GM21529 (cell line): Measurements from ENCODE around the gene OGFOD2.
"Not testable (repeated sequence)": the region's sequence is repeated elsewhere in the genome, so short reads cannot be mapped to it uniquely, and the experiment has no call there.

ENCODE experiments used
- ATAC-seq: cut with Tn5 transposase; IDR thresholded peaks from one replicate; pipeline ENCODE4 v1.9.1; 2021; ENCODE audit not compliant: unreplicated experiment

Gene OGFOD2

DNA sequence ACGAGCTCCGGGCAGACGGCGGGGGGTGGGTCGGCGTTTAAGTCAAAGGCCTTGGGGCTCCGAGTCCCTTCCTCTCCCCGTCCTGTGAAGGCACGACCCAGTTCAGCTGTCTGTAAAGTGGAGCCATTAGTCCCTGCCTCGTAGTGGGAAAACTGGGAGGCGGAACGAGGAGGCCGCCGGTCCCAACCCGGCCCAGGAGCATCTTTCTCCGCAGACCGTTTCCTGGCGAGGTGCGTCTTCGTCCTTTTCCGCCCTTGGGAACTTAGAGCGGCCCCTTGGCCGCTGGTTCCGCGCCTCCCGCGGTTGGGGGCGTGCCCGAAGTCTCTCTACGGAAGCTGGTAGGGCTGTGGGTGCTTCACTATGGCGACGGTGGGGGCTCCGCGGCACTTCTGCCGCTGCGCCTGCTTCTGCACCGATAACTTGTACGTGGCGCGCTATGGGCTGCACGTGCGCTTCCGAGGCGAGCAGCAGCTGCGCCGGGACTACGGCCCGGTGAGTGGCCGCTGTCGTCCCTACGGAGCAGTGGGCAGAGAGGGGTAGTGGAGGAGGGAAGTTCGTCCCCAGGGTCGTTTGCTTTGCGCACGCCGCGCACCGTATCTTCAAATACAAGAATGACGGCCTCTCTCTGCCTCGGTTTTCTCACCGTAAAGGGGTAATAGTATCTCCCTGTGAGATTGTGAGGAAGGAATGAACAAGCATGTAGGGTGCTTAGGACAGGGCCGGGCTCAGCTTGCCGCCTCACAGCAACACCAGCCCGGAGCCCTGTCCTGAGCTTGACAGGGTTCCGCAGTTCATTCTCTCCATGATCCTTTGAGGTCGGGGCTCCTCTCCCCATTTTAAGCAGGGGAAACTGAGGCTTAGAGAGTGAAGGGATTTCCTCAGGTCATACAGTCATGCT, at the start of gene OGFOD2:
Gene OGFOD2 (plus strand): TSS at position 353 of the 898 bp plus-strand sequence. CDS start 8 bp downstream, at position 361.
- peak; percentile 74 for ATAC-seq

DNA sequence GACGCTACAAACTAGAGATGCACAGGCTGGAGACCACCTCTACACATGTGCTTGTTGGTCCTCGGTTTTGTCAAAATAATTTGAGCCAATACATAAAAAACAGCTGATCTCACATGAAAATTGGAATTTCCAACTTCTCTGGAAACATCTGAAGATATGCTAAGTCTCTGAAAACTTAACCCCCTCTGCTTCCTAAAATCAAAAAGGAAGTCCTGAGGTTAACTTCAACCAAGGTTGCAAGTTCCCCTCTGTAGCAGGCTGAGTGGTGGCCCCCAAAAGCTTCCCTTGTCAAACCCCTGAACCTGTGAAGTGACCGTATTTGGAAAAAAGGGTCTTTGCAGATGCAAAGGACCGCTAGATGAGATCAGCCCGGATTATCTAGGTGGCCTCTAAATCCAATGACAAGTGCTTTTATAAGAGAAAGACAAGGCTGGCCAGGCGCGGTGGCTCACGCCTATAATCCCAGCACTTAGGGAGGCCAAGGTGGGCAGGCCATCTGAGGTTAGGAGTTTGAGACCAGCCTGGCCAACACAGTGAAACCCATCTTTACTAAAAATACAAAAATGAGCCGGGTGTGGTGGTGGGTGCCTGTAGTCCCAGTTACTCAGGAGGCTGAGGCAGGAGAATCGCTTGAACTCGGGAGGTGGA, 47.2 kb upstream of the OGFOD2 start:
- no peak for ATAC-seq

- no peak for ATAC-seq
Observed at GRCh38 chr12:122928404-122929147, 46.5 kb upstream of the OGFOD2 start.

DNA sequence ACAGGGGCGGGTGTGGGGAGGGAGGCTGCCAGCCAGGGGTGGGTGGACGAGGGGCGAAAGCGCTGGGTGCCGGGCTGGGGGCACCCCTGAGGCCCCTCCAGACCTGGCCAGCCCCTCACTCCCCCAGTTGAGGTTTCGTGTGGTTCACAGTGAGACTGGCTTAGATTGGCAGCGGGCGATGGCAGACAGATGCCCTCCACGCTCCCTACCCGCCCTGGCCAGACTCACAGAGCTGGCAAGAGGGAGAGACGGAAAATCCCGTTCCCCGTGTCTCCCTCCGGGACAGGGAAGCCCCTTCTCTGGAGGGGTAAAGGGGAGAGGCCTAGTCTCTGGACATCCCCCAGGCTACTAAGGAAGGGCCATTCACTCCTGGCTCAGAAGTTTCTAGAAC, 45.9 kb upstream of the OGFOD2 start:
- ATAC-seq = no peak

DNA sequence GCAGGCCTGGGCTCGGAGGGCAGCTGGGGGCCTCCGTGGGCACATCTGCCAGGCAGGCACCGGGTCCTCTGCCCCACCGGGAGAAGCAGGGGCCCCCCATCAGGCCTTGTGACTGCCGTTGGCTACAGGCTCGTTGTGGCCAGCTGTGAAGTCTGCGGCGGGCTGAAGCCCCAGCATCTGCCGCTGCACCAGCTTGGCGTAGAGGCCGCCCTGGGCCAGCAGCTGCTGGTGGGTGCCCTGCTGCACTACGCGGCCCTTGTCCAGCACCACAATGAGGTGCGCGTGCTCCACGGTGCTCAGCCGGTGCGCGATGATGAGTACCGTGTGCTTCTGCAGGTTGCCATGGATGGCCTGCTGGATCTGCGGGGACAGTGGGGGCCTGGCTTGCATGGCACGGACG, 45.2 kb upstream of the OGFOD2 start:
- no peak for ATAC-seq

GRCh38 chr12:122932207-122932606, 42.8 kb upstream of the OGFOD2 start:
- ATAC-seq = no peak

DNA sequence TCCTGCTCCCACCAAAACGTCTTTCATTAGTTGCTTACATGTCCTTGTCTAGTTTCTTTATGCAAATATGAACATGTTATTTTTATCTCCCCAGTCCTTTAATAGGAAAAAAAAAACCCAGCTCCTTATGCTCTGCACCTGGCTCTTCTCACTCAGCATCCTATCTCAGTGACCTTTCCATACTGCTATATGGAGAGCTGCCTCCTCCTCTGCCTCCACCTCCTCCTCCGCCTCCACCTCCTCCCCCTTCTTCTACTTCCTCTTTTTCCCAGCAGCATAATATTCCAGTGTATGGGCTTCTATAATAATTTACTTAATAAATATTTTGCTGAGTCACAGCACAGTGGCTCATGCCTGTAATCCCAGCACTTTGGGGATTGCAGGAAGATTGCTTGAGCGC, 40.3 kb upstream of the OGFOD2 start:
- ATAC-seq = peak; percentile 65

DNA sequence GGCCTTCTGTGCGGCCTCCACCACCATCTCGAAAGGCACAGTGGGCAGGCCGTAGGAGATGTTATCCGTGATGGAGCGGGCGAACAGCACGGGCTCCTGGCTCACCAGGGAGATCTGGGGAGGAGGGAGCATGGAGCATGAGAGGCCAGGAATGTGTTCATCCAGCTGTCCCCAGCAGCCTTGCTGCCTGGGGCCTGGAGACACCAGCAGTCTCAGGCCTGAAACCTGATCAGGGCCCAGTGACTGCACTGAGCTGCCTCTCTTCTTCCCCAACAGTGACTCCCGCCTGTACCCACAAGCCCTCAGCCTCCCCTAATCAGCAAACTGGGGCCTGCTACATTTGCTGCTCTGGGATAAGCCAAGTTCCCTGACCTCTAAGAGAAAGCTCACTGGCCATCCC, 39.7 kb upstream of the OGFOD2 start:
- ATAC-seq = no peak

GRCh38 chr12:122937622-122938091, 37.4 kb upstream of the OGFOD2 start:
- ATAC-seq = no peak

DNA sequence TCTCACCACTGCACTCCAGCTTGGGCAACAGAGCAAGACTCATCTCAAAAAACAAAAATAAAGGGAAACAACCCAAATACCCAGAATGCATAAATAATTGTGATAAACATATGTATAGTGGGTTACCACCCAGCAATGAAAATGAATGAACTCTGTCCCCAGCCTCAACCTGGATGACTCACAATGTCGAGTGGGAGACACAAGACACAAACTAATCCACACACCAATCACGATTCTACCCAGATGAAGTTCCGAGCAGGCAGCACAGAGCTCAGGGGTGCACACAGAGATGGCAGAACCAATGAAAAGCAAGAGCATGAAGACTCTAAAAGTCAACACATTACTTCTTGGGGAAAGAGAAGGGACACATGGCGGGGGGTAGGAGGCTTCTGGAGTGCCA, 35.9 kb upstream of the OGFOD2 start:
- ATAC-seq = no peak

DNA sequence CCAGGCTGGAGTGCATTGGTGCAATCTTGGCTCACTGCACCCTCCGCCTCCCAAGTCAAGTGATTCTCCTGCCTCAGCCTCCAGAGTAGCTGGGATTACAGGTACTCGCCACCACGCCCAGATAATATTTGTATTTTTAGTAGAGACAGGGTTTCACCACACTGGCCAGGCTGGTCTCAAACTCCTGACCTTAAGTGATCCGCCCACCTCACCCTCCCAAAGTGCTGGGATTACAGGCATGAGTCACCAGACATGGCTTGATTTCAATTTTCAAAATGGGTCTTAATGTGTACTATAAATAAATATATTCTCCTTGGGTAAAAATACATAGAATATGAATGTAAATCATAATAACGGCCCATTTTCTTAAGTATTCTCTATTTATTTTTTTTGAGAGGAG, 33.7 kb upstream of the OGFOD2 start:
- ATAC-seq = not testable (repeated sequence)

DNA sequence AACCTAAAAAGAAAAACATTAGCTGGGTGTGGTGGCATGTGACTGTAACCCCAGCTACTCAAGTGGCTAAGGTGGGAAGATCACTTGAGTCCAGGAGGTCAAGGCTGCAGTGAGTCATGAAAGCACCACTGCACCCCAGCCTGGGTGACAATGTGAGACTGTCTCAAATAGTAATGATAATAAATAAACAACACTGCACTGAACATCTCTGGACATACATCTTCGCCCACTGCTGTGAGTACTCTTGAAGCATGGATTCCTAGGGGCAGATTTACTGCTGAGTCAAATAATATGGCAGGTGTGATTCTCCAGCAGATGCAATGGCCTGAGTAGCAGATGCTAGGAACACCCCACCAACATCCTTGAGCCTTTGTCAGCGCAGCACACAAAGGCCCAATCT, 32.4 kb upstream of the OGFOD2 start:
- no peak for ATAC-seq

DNA sequence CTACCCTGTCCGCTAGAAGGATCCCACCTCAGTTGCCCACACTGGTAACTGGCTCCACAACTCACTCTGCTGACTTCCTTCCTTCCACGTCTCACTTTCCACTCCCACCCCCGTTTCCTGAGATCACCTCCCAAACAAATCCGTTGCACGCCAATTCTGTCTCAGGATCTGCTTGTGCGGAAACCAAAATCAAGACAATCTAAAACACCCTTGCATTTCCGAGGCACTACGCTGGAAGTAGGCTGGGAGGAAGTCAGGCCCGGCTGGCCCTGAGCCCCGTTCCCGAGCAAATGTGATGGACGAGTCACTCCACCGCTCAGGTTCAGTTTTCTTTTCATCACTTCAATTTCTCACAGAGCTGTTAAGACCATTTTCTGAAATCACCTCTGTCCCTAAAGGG, 31.8 kb upstream of the OGFOD2 start:
- ATAC-seq = no peak

DNA sequence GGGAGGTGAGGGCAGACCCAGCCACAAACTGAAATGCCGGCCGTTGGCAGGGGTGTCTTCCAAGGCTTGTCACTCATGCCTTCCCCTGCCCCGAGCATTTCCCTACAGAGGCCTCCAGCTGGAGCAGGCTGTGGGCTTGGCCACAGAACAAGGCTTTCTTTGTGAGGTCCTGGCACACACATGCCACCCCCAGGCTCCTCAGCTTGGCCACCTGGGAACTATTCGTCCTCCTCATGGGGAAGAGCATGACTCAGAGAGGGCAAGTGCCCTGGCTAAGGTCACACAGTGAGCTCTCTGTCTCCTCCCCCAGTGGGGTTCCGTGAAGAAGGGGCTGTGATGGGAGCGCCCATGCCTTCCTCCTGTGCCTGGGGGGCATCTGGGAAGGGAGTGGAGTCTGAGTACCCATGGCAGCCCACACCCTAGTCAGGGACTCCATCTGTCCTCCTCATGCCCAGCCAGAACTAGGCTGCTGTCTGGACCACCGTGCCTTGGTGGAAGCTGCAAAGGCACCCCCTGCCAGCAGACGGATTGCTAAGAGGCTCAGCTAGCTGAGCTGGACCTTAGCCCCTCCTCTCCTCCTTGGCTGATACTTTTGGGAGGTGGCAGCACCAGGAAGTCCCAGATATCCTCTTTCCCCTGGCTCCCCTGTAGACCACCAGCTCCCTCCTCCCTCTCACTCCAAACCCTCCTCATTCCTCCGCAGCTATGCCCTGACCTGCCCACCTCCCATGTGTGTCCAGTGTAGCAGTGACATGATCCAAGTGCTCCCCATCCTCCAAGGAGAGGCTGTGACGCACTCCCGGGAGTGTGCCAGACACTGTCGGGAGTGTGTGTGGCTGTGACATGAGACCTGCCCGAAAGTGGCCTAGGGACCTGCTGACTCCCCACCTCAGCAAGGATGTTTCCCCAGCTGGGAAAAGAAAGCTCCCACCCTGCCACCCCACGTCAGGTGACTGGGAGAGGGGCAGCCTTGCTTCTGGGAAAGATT, 30.1 kb upstream of the OGFOD2 start:
- ATAC-seq = no peak

GRCh38 chr12:122946690-122947341, 28.2 kb upstream of the OGFOD2 start:
- ATAC-seq = peak; percentile 59

- no peak for ATAC-seq
Observed at GRCh38 chr12:122947352-122947792, 27.7 kb upstream of the OGFOD2 start.

DNA sequence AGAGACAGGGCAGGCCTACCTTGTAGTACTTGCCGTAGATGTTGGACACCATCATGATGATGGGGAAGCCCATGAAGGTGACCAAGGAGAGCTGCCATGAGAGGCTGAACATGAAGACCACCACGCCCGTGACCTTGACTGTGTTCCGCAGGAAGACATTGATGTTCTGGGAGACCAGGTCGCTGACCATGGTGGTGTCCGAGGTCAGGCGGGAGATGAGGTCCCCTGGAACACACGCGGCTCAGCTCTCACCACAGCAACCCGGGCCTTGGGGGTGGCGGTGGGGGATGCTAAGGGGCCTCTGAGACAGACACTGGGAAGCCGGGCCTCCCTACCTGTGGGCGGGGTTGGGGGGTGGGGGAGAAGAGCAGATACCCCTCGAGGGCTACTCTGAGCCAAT, 26.4 kb upstream of the OGFOD2 start:
- ATAC-seq = no peak

DNA sequence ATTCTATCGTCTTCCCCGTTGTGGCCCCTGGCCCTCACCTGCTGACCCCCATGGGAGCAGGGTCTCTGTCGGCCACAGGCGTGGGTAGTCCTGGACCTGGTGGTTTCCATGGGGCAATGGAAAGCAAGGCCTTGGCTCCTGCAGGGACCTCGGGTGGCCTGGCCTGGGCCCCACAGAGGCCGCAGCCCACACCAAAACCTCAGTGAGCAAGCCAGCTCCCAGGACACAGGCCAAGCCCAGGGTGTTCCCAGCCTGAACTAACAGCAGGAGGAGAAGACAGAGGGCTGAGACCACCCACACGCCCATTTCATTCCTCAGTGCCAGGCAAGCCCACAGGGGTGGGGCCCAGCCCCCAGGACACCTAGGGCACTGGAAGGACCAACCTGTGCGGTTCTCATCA, 25.6 kb upstream of the OGFOD2 start:
- no peak for ATAC-seq

GRCh38 chr12:122949816-122950675, 25.0 kb upstream of the OGFOD2 start:
- ATAC-seq = no peak
